MG63 (cell line): Measurements from ENCODE around the gene SMIM31. TPM values are rescaled to one million over a fixed set of nuclear protein-coding genes. Genes with fewer than 3 reads are reported as not detected.
A peak's percentile ranks its signal among the peaks of the same experiment; 100 is the strongest.

Source experiments
- DNase-seq: peaks from one replicate; pipeline ENCODE4 v3.0.0-alpha.2; 2020
- H3K27me3 ChIP-seq: fragments of 250-450 bp; sonication (Bioruptor Pico); 2 replicates; pipeline ENCODE4 v1.5.1; 2020; ENCODE audit warnings: mild to moderate bottlenecking, moderate library complexity
- H3K36me3 ChIP-seq: fragments of 250-450 bp; sonication (Bioruptor Pico); 2 replicates; pipeline ENCODE4 v1.5.1; 2020; ENCODE audit warnings: mild to moderate bottlenecking, moderate library complexity
- H3K4me3 ChIP-seq: fragments of 250-450 bp; sonication (Bioruptor Pico); 2 replicates; pipeline ENCODE4 v1.5.1; 2020; ENCODE audit warnings: mild to moderate bottlenecking, moderate library complexity
- H3K9me3 ChIP-seq: fragments of 250-450 bp; sonication (Bioruptor Pico); 2 replicates; pipeline ENCODE4 v1.5.1; 2020; ENCODE audit warnings: mild to moderate bottlenecking, moderate library complexity
- total RNA-seq: library from RNA; depleted of rRNA; stranded (reverse); fragments of >200 nt; shearing (Covaris generic); gene quantifications from 2 replicates; pipeline ENCODE4 v1.2.3, GENCODE V29; 2014; ENCODE audit warnings: low replicate concordance; rRNA removed

SMIM31 gene
- total RNA-seq = not detected in 2 replicates

- no peaks in the 10 kb centered on the region for H3K9me3 ChIP-seq
- H3K27me3 ChIP-seq = no peaks in the 10 kb centered on the region
- H3K36me3 ChIP-seq = no peaks in the 10 kb centered on the region
- no peak for DNase-seq
- no peak within 1 kb of the TSS for H3K4me3 ChIP-seq
Measured at GRCh38 chr4:164753873-164754488, at the start of gene SMIM31. Gene SMIM31 (plus strand): TSS chr4:164754131. CDS start chr4:164770444, 16,313 bp downstream.

GRCh38 chr4:164706675-164707074 lies 47.3 kb upstream of the SMIM31 start:
- Histone ChIP-seq H3K4me3 (no peak overlapping the region), H3K9me3 (no peaks in the 10 kb centered on the region), H3K36me3 (no peaks in the 10 kb centered on the region), H3K27me3 (no peaks in the 10 kb centered on the region)
- no peak for DNase-seq

DNA sequence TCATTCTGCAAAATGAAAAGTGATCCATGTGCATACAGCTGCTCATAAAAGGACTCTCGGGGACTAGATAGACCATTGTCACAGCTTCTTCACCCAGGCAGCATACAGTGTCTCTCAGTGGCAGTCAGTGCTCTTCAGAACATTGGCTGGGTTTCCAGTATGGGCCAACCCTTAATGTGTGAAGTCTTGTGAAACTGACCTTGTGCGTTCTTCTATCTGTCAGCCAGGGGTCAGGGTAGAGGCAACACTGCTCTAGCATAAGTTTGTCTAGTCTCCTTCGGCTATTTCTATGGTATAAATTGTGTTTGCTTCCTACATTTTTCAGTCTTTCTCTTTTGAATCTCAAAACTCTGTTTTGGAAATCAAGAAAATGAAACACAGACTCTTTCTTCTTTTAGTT lies 37.0 kb upstream of the SMIM31 start:
- Histone ChIP-seq H3K36me3 (no peaks in the 10 kb centered on the region), H3K4me3 (no peak overlapping the region), H3K9me3 (no peaks in the 10 kb centered on the region), H3K27me3 (no peaks in the 10 kb centered on the region)
- DNase-seq = no peak

DNA sequence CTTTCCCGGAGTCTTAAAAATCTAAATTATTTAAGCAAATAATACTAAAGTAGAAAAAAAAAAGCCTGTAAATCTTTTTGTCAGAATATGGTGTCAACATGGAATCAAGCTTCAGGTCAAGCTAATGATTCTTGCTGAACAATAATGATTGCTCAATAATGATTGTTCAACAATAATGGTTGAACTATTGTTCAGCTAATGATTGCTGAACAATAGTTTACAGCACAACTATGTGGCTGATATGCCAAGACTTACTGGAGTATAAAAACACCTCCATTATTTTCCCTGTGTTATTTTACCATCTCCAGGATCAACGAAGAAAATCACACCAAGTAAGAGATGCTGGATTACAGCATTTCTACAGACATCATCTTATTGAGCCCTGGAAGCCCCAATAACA lies 35.1 kb upstream of the SMIM31 start:
- H3K9me3 ChIP-seq = no peaks in the 10 kb centered on the region
- DNase-seq = no peak
- no peaks in the 10 kb centered on the region for H3K36me3 ChIP-seq
- H3K27me3 ChIP-seq = no peaks in the 10 kb centered on the region
- H3K4me3 ChIP-seq = no peak overlapping the region

GRCh38 chr4:164725066-164725465 lies 28.9 kb upstream of the SMIM31 start:
- DNase-seq = no peak
- Histone ChIP-seq H3K4me3 (no peak overlapping the region), H3K9me3 (no peaks in the 10 kb centered on the region), H3K27me3 (no peaks in the 10 kb centered on the region), H3K36me3 (no peaks in the 10 kb centered on the region)

DNA sequence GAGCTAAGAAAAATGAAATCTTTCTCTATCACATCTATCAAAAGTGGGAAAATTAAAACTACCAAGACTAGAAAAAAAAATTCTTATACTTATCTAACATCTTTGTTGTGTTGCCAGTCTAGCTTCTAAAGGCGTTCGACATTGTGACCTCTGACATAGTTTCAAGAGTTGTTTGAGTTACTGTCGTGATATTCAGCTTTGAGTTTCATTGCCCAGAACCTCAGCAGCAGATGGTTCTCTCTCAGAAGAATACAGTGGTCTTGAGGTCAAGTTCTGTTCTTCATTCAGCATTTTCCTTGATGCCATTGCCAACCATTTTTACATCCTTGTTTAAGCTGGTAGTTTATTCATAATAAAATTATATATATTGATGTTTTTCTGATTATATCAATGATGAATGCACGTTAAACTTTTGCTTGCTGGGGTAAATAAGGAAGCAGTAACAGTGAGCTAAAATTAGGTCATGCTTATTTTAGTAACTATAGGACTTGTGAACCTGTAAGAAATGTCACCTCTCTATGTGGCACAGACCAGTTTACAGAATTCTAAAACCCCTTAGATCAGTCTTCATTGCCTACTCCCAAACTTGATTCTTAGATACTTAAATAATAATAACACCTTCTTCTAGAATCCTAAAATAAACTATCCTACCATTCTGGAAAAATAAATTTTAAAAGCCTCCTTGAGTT lies 23.1 kb upstream of the SMIM31 start:
- DNase-seq = no peak
- H3K27me3 ChIP-seq = peaks cover 5% of the 10 kb centered on the region
- no peaks in the 10 kb centered on the region for H3K36me3 ChIP-seq
- no peaks in the 10 kb centered on the region for H3K9me3 ChIP-seq
- no peak overlapping the region for H3K4me3 ChIP-seq

DNA sequence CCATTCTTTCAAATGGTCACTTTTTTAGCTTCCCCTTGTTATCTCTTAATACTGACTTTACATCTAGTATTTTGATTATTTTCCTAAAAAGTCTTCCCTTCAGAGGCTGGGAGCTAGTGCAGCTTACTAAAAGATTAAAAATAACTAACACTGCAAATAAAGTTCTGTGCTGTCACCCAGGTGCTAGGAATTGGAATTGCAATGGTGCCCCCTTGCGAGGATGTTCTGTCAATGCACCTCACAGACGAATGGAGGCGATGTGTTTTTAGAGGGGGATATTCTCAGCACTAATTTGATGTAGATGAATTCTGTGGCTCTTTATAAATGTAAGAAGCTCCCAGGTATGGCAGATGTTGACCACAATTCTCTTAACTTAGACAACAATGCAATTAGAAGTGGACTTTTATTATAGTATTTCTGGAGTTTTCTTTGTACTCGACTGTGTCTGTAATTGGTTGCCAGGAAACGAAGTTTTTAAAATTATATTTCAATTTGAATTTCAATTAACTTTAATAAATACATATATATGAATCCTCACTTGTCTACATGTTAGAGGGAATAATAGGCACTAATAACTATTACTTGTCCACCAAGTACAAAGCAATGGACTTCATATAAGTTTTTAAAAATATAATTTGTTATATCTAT lies 22.0 kb upstream of the SMIM31 start:
- Histone ChIP-seq H3K9me3 (no peaks in the 10 kb centered on the region), H3K27me3 (peaks cover 5% of the 10 kb centered on the region), H3K36me3 (no peaks in the 10 kb centered on the region), H3K4me3 (no peak overlapping the region)
- peak; percentile 11 for DNase-seq

DNA sequence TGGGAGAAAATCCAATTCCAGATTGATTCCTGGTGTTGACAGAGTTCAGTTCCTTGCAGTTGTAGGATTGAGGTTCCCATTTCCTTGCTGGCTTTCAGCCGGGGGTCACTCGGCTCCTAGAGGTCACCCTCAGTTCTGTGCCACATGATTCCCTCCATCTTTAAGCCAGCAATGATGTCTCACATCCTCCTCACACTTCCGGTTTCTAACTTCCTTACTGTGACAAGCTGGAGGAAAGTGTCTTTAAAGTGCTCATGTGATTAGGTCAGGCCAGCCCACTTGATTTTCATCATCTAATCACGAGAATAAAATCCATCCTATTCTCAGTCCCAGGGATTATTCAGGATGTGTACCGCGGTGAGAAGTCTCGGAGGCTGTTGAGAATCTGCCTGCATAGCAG lies 19.4 kb upstream of the SMIM31 start:
- no peak overlapping the region for H3K4me3 ChIP-seq
- peaks cover 5% of the 10 kb centered on the region for H3K27me3 ChIP-seq
- DNase-seq = no peak
- H3K9me3 ChIP-seq = no peaks in the 10 kb centered on the region
- H3K36me3 ChIP-seq = no peaks in the 10 kb centered on the region

GRCh38 chr4:164748375-164748774 lies 5.6 kb upstream of the SMIM31 start:
- Histone ChIP-seq H3K4me3 (no peak overlapping the region), H3K27me3 (no peaks in the 10 kb centered on the region), H3K36me3 (no peaks in the 10 kb centered on the region), H3K9me3 (no peaks in the 10 kb centered on the region)
- no peak for DNase-seq

DNA sequence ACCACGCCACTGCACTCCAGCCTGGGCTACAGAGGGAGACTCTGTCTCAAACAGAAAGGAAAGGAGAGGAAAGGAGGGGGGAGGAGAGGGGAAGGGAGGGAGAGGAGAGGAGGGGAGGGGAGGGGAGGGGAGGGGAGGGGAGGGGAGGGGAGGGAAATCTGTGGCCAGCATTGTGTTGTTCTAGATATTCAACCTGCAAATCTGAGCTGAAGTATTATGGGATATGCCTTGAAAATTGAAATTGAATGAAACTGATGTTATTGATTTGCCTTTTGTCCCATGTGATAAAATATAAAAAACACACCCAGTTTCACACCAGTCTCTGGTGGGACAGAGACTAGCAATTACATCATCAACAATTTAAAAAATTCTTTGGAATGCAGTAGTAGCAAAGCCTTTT lies 1.5 kb downstream of the SMIM31 start:
- Histone ChIP-seq H3K4me3 (no peak overlapping the region), H3K9me3 (no peaks in the 10 kb centered on the region), H3K27me3 (no peaks in the 10 kb centered on the region), H3K36me3 (no peaks in the 10 kb centered on the region)
- no peak for DNase-seq

DNA sequence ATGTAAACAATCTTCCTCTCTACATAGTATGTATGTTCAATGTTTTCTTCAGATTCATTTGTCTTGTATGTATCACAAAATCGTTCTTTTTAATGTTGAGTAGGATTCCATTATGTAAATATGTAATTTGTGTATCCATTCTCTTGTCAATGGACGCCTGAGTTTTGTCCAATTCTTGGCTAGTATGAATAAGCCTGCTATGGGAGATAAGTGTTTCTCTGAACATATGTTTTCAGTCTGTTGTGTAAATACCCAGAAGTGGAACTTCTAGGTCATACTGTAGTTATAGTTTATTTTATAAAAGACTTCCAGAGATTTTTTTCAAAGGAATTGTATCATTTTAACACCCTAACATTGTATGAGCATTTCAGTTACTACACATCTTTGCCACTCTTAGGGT lies 2.8 kb downstream of the SMIM31 start:
- no peak for DNase-seq
- H3K36me3 ChIP-seq = no peaks in the 10 kb centered on the region
- H3K4me3 ChIP-seq = no peak overlapping the region
- H3K27me3 ChIP-seq = no peaks in the 10 kb centered on the region
- H3K9me3 ChIP-seq = no peaks in the 10 kb centered on the region

GRCh38 chr4:164761241-164761640 lies 7.3 kb downstream of the SMIM31 start:
- Histone ChIP-seq H3K4me3 (no peak overlapping the region), H3K36me3 (no peaks in the 10 kb centered on the region), H3K27me3 (0 out of 2 replicates have a peak, but pooled peaks cover 2% of the 10 kb centered on the region), H3K9me3 (no peaks in the 10 kb centered on the region)
- no peak for DNase-seq

GRCh38 chr4:164761746-164762275 lies 7.9 kb downstream of the SMIM31 start:
- no peak for DNase-seq
- Histone ChIP-seq H3K4me3 (no peak overlapping the region), H3K27me3 (0 out of 2 replicates have a peak, but pooled peaks cover 2% of the 10 kb centered on the region), H3K36me3 (no peaks in the 10 kb centered on the region), H3K9me3 (no peaks in the 10 kb centered on the region)

GRCh38 chr4:164765096-164765495 lies 11.2 kb downstream of the SMIM31 start:
- Histone ChIP-seq H3K4me3 (no peak overlapping the region), H3K9me3 (no peaks in the 10 kb centered on the region), H3K27me3 (0 out of 2 replicates have a peak, but pooled peaks cover 2% of the 10 kb centered on the region), H3K36me3 (no peaks in the 10 kb centered on the region)
- DNase-seq = no peak

GRCh38 chr4:164765833-164766232 lies 11.9 kb downstream of the SMIM31 start:
- Histone ChIP-seq H3K36me3 (no peaks in the 10 kb centered on the region), H3K9me3 (no peaks in the 10 kb centered on the region), H3K4me3 (no peak overlapping the region), H3K27me3 (0 out of 2 replicates have a peak, but pooled peaks cover 2% of the 10 kb centered on the region)
- DNase-seq = no peak

DNA sequence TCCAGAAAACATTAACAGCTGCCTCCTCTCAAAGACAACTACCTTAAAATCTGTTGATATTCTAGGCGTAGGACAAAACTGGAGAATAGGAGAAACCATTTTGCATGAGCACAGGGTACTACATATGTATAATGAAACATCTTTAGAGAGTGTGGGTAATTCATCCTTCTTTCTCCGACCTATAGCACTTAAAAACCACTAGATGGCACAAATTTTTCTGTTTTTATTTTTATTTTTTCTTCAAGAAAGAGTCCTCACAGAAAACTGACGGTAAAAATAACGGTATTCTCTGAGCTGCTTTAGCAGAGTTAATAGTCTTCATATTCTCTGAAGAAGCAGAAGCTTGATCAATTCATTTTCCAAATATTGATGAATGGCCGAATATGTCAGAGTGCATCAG lies 14.6 kb downstream of the SMIM31 start:
- H3K27me3 ChIP-seq = no peaks in the 10 kb centered on the region
- H3K9me3 ChIP-seq = no peaks in the 10 kb centered on the region
- H3K4me3 ChIP-seq = no peak overlapping the region
- no peak for DNase-seq
- H3K36me3 ChIP-seq = no peaks in the 10 kb centered on the region

- Histone ChIP-seq H3K9me3 (no peaks in the 10 kb centered on the region), H3K4me3 (no peak overlapping the region), H3K27me3 (no peaks in the 10 kb centered on the region), H3K36me3 (no peaks in the 10 kb centered on the region)
- no peak for DNase-seq
Measured at GRCh38 chr4:164770010-164770724, 16.2 kb downstream of the SMIM31 start.
